Kidney (tissue), 14 donors: ENCODE results near the gene LIPE. TPM values are rescaled to one million over a fixed set of nuclear protein-coding genes. Genes with fewer than 3 reads are reported as not detected.

Experiments used
- DNase-seq, 5 donors: peaks; one replicate each; pipeline ENCODE4 v3.0.0-alpha.2; 2013 to 2020
- FAIRE-seq: peaks from 2 replicates; lab custom pipeline; 2012; peaks lifted over from hg19 to GRCh38; lab: Jason Lieb, UNC
- H3K27ac ChIP-seq, 2 donors: one replicate each; pipeline ENCODE4 v1.7.0; 2013; ENCODE audit warnings: low read depth in 2 of 2, low read length in 2 of 2, inconsistent platforms in 1 of 2
- H3K27me3 ChIP-seq: one replicate; pipeline ENCODE4 v1.7.1; 2013; ENCODE audit warnings: low read length, inconsistent platforms; ENCODE audit not compliant: control insufficient read depth, insufficient read depth
- H3K36me3 ChIP-seq, 3 donors: one replicate each; pipeline versions ENCODE4 v1.7.0 to v1.7.1; 2013; ENCODE audit warnings: low read length in 3 of 3, control low read depth in 1 of 3, inconsistent platforms in 1 of 3; ENCODE audit not compliant: insufficient read depth in 3 of 3, control insufficient read depth in 2 of 3
- H3K4me1 ChIP-seq, 3 donors: one replicate each; pipeline versions ENCODE4 v1.7.0 to v1.7.1; 2013; ENCODE audit warnings: low read length in 3 of 3, inconsistent platforms in 1 of 3, low read depth in 1 of 3; ENCODE audit not compliant: control insufficient read depth in 2 of 3, insufficient read depth in 2 of 3
- H3K4me3 ChIP-seq, 3 donors: one replicate each; pipeline versions ENCODE4 v1.7.0 to v1.8.1; 2013; ENCODE audit warnings: low read length in 3 of 3, control low read depth in 1 of 3, inconsistent platforms in 1 of 3
- H3K9ac ChIP-seq, 3 donors: one replicate each; pipeline versions ENCODE4 v1.7.0 to v1.7.1; 2013; ENCODE audit warnings: low read length in 3 of 3, control low read depth in 1 of 3, inconsistent platforms in 1 of 3
- H3K9me3 ChIP-seq, 3 donors: one replicate each; pipeline versions ENCODE4 v1.7.0 to v1.7.1; 2013; ENCODE audit warnings: low read length in 3 of 3, control low read depth in 1 of 3, inconsistent platforms in 1 of 3; ENCODE audit not compliant: control insufficient read depth in 2 of 3, insufficient read depth in 1 of 3
- CTCF ChIP-seq: IDR thresholded peaks from 3 replicates; pipeline ENCODE4 v1.5.1; 2012; ENCODE audit warnings: mild to moderate bottlenecking, moderate library complexity, borderline replicate concordance; ENCODE audit not compliant: insufficient read depth; ENCODE audit errors: extremely low read depth
- intact Hi-C: fragments of 100-400 bp; cut with DNase I; formaldehyde crosslinking; loops from one replicate; pipeline ENCODE4 v1.11.1; 2022
- polyA plus RNA-seq: library from polyadenylated mRNA; stranded (reverse); fragments of 350-450 nt; fragmentation: Illumina TruSeq; extraction: RNeasy Lipid Tissue Mini Kit (QIAGEN cat#74804); gene quantifications from one replicate; pipeline ENCODE4 v1.2.3, GENCODE V29; 2014; ENCODE audit warnings: low read depth, low replicate concordance; ENCODE audit not compliant: insufficient read depth
- total RNA-seq: library from RNA; stranded (reverse); fragmentation: NEBNext Ultra II Directional; extraction: Animal tissue kit (Norgen Biotek cat#: 25700); gene quantifications from one replicate; pipeline ENCODE4 v1.2.1, GENCODE V29; 2021
- donor health status: control.
- donor health status: control.
- donor health status: control.
- donor health status: control.
- donor health status: control.
- donor health status: DM: yes; HTN: yes; CAD: no.
- donor health status: Normal renal cell carcinoma (clear cell type).

LIPE gene
- total and polyA plus RNA-seq, 2 donors from 2014 or later: 8.9 to 9.9 TPM

DNA sequence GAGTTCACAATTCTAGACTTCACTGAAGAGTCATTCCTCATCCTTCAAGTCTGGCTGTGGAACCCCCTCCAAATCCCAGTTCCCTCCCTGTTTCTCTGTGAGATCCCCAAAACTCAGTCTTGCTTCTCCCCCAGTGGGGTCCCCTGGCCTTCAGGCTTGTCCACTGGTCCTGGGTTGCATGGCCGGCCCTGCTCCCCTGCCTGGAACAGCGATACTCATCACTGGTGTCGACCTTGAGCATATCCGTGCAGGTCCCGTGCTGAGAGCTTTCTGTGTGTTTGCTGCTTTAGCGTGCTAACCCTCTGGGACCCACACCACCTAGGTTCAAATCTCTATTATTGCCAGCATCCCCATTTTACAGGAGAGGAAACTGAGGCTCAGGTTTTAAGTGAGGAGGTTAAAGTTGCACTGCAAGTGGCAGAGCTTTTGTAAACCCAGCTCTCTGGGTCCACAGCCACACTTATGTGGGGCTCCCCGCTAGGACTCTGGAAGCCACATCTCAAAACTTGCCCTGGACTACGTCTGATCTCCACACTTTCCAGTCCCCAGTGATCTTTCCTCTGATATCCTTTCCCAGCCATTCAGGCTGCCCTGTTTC lies 15.5 kb downstream of the LIPE start:
- peak in 2 of 5 donors; percentile 29 to 39 for DNase-seq
- Histone ChIP-seq H3K27ac (no peak overlapping the region), H3K36me3 (no peaks in the 10 kb centered on the region), H3K9me3 (no peaks in the 10 kb centered on the region), H3K9ac (no peak overlapping the region), H3K4me3 (no peak overlapping the region), H3K27me3 (no peaks in the 10 kb centered on the region), H3K4me1 (no peaks in the 10 kb centered on the region)
- intact Hi-C loops: no loop called here
- TF ChIP-seq CTCF: no peak
- FAIRE-seq: no peak

- intact Hi-C loops: no loop called here
- no peak overlapping the region for H3K27ac ChIP-seq
- TF ChIP-seq CTCF: no peak
- no peaks in the 10 kb centered on the region for H3K4me1 ChIP-seq
- H3K27me3 ChIP-seq: no peaks in the 10 kb centered on the region
- FAIRE-seq (no peak), DNase-seq (peak in 2 of 5 donors; percentile 30 to 57)
- no peaks in the 10 kb centered on the region for H3K9me3 ChIP-seq
- H3K36me3 ChIP-seq: no peaks in the 10 kb centered on the region
- H3K9ac ChIP-seq: no peak overlapping the region
- no peak overlapping the region for H3K4me3 ChIP-seq
Measured at GRCh38 chr19:42410371-42410770, 16.8 kb downstream of the LIPE start.

GRCh38 chr19:42409477-42409876 lies 17.7 kb downstream of the LIPE start:
- Histone ChIP-seq H3K27ac (no peak overlapping the region), H3K27me3 (no peaks in the 10 kb centered on the region), H3K36me3 (no peaks in the 10 kb centered on the region), H3K9me3 (no peaks in the 10 kb centered on the region), H3K4me3 (no peak overlapping the region), H3K9ac (no peak overlapping the region), H3K4me1 (no peaks in the 10 kb centered on the region)
- intact Hi-C loops: no loop called here
- DNase-seq: no peak
- no peak for TF ChIP-seq CTCF
- no peak for FAIRE-seq

GRCh38 chr19:42407816-42408175 lies 19.4 kb downstream of the LIPE start:
- H3K9ac ChIP-seq: no peak overlapping the region
- intact Hi-C loops: no loop called here
- H3K27me3 ChIP-seq: no peaks in the 10 kb centered on the region
- TF ChIP-seq CTCF: no peak
- H3K4me1 ChIP-seq: no peaks in the 10 kb centered on the region
- no peaks in the 10 kb centered on the region for H3K36me3 ChIP-seq
- peak in 1 of 5 donors; percentile 39 for DNase-seq
- no peak for FAIRE-seq
- H3K4me3 ChIP-seq: no peak overlapping the region
- H3K27ac ChIP-seq: no peak overlapping the region
- no peaks in the 10 kb centered on the region for H3K9me3 ChIP-seq
